ENCODE data around the gene DPH2.

The DPH2 gene

DNA sequence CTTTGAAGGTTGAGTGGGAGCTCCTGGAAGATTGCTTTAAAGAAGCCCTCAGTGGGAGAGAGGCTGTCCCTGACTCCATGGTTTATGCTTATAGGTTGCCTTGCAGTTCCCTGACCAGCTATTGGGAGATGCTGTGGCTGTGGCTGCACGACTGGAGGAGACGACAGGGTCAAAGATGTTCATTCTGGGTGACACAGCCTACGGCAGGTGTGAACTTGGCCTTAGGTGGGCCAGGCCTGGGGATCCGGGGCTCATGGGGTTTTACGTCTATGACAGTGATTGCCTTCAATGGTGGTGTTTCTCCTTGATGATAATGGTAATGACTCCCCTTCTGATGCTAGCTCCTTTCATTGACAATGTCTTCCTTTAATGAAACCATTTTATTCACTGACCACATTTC lies 692 bp downstream of the DPH2 start:
- DNase-seq: no peak

DNA sequence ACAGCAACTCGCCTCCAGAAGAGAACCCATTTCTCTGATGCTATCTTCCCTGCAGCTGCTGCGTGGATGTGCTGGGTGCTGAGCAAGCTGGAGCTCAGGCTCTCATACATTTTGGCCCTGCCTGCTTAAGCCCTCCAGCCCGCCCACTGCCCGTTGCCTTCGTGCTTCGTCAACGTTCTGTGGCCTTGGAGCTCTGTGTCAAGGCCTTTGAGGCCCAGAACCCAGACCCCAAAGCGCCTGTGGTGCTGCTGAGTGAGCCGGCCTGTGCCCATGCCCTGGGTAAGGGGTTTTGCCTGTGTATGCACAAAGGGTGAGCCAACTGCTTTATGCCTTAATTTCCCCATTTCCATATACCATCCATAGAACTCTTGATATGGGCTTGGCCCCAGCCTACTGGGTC lies 1.1 kb downstream of the DPH2 start:
- no peak for DNase-seq

DNA sequence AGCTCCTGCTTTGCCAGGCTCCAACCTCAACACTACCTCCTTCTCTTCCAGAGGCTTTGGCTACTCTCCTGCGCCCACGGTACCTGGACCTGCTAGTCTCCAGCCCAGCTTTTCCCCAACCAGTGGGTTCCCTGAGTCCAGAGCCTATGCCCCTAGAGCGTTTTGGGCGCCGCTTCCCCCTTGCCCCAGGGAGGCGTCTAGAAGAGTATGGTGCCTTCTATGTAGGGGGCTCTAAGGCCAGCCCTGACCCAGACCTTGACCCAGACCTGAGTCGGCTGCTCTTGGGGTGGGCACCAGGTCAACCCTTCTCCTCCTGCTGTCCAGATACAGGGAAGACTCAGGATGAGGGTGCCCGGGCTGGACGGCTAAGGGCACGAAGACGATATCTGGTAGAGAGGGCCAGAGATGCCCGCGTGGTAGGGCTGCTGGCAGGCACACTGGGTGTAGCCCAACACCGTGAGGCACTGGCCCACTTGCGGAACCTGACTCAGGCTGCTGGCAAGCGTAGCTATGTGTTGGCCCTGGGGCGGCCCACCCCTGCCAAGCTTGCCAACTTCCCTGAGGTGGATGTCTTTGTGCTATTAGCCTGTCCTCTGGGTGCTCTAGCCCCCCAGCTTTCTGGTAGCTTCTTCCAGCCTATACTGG lies 1.6 kb downstream of the DPH2 start:
- DNase-seq: no peak

DNA sequence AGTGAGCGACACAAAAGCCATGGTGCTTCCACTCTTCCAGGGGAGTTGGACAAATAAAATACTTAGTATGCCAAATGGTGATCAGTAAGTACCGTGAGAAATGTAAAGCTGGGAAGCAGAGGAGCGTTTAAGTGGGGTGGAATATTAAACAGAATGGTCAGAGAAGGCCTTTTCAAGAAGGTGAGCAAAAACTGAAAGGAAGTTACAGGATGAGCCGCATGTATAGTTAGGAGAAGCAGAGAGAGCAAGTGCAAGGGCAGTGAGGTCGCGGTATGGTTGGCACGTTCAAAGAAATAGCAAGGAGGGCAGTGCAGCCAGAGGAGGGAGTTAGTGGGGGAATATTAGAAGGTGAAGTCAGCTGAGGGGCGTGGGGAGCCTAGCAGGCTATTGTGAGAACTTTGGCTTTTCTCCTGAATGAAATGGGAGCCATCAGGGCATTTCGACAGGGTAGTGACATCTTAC lies 4.2 kb downstream of the DPH2 start:
- peak; percentile 18 for DNase-seq

DNA sequence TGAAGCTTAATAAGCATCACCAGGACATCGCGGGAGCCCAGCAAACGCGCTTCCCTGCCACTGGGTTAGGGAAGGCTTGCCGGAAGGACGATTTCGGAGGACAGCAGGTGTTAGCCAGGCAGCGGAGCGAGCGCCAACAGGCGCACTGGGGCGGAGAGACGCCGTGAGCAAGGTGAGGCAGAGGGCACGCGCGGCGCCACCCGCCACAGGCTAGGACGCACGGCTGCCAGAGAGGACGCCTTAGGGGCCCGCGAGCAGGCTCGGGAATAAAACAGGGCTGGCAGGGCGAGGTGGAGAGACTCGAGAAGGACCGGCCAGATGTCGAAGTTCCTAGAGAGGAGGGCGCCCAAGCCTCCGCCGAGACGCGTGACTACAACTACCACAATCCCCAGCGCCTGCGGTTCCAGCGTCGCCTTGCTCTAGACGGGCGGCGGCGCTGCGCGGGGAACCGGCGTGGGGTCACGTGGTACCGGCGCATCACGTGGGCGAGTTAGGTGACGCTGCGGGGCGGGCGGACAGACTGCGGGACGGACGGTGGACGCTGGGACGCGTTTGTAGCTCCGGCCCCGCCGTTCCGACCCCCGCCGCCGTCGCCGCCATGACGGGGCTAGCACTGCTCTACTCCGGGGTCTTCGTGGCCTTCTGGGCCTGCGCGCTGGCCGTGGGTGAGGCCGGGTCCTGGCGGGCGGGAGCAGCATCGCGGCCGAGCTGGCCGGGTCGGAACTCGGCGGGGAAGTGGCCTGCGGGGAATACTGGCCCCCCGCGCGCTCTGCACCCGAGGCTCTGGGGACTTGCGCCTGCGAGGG lies 4.8 kb downstream of the DPH2 start, which contains the start of gene ATP6V0B:
Gene ATP6V0B, plus strand, starts transcription at position 518 of the 806 bp plus-strand sequence. Its CDS starts 81 bp downstream, at position 599.
- DNase-seq: peak; percentile 95

DNA sequence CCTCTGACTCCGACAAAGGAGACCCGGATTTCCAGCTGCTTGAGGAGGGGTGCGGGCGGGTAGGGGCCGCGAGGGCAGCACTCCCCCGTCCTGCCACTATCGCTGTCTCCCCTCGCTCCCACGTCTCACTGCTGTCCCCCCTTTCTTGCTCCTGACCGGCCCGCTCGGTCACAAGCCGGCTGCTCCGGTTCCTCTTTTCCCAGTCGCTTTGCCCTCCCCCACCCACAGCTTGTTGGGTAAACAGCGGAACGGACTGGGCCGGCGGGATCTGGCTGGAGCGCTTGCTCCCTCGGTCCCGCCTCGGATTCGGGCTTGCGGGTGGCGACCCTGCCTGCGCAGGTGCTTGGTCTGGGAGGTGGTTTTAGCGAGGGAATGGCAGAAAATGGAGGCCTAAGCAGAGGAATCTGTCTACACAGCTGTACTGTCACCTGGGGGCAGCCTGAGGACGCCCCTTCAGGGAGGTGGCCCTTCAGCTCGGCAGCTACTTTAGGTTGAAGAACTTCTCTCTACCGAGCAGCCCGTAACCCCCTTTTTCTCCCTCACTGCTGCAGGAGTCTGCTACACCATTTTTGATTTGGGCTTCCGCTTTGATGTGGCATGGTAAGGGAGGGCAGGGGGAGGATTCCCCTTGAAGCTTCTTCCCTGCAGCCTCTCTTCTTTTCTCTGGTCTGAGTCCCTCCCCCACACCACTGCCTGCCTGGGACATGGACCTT lies 5.6 kb downstream of the DPH2 start:
- DNase-seq: no peak

DNA sequence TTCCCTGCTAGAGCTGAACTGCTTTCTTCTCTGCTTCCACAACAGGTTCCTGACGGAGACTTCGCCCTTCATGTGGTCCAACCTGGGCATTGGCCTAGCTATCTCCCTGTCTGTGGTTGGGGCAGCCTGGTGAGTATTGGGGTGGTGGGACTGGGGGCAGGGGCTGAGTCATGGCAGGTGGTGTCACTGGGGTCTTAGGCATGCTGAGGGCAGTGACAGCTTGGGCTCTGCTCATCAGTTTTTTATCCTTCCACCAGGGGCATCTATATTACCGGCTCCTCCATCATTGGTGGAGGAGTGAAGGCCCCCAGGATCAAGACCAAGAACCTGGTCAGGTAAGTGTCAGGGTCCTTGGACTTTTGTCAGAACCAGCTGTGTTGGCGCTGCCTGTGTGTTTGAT lies 6.2 kb downstream of the DPH2 start:
- no peak for DNase-seq

DNA sequence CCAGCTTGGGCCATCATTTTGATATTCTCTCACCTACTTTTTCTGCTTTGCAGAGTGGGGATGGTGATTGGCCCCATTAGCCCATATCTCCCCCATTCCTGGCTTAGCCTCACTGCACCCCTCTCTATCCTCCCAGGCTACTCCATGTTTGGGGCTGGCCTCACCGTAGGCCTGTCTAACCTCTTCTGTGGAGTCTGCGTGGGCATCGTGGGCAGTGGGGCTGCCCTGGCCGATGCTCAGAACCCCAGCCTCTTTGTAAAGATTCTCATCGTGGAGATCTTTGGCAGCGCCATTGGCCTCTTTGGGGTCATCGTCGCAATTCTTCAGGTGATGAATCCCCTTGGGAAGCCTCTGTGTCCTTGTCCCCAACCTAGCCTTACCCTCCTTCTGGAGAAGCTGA lies 7.1 kb downstream of the DPH2 start:
- no peak for DNase-seq

DNA sequence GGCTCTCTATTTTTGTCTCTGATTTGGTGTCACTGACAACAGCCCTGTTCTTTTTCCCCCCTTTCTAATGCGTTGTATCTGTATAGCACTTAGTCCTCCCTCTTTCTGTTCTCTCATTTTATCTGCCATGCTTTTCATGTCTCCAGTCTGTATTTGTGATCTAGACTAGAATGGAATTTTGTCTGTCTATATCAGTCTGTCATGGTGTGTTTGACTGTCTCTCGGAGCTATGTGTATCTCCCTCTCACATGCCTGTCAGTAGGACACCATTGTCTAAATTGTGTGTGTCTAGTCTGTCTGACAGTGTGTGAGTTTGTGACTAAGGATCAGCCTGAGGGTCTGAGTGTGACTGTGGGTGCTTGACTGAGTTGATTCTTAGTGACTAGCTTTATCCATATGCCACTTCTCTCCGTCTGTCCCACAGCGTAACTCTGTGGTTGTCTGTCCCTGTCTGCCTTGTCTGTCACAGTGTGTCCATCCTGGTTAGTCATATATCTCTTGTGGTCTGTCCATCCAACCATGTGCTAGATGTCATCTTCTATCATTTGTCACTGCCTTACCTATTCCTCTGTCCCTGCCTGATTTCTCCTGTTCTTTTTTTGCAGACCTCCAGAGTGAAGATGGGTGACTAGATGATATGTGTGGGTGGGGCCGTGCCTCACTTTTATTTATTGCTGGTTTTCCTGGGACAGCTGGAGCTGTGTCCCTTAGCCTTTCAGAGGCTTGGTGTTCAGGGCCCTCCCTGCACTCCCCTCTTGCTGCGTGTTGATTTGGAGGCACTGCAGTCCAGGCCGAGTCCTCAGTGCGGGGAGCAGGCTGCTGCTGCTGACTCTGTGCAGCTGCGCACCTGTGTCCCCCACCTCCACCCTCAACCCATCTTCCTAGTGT lies 7.8 kb downstream of the DPH2 start:
- no peak for DNase-seq

DNA sequence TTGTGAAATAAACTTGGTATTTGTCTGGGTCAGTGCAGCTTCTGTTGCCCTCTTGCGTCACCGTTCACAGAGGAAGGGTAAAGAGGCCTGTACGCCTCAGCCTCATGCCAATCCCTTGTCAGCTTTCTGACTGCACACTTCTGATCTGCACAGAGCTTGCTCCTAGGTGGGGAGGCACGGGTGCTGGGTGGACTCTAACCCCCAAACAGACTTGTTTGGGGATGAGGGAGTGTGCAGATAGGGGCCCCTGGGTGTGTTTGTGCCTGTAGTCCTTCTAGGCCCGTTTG lies 8.4 kb downstream of the DPH2 start:
- DNase-seq: no peak

DNA sequence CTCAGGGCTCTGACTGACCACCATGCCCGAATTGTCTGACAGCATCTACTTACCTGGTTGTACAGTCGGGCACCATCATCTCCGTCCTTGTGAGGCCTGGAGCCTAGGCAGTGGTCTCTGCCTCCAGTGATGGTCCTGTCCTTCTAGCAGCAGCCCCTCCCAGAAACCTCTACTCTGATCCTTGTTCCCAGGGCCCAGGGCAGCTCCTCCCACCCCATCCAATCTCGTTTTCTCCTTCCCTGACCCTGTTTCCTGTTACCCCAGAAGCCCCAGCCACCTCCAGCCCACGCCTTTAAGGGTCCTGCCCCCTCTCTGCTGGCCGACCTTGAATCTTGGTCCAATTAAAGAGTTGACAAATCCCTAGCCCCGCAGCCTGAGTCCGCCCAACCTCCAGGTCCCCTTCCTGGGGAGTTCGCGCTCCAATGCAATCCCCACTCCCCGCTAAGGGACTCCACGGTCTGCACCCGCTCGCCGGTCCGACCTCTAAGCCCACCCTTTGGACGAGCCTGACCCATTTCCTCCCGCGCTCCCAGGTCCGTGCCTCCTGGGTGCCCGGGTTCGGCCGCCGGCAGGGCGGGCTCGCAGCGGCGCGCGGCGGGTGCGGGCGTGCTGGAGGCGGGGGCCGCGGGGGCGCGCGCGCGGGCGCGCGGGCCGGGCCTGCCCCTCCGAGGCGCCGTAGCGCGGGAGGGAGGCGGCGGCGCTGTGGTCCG lies 8.9 kb downstream of the DPH2 start, which contains the start of gene B4GALT2:
Gene B4GALT2, plus strand, starts transcription at position 660 of the 710 bp plus-strand sequence. CDS start 1,951 bp downstream, outside the sequence.
- DNase-seq: peak; percentile 36

DNA sequence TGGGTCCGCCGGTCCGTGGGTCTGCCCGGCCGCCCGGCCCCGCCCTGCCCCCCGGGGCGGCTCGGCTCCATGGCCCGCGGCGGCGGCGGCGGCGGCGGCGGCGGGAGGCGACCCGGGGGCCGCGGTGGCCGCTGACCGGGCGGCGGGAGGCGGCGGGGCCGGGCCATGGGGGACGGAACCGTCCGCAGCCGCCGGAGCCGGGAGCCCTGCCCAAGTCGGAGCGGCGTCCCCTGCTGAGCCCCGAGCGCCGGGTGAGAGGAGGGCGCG lies 9.4 kb downstream of the DPH2 start:
- DNase-seq: no peak

DNA sequence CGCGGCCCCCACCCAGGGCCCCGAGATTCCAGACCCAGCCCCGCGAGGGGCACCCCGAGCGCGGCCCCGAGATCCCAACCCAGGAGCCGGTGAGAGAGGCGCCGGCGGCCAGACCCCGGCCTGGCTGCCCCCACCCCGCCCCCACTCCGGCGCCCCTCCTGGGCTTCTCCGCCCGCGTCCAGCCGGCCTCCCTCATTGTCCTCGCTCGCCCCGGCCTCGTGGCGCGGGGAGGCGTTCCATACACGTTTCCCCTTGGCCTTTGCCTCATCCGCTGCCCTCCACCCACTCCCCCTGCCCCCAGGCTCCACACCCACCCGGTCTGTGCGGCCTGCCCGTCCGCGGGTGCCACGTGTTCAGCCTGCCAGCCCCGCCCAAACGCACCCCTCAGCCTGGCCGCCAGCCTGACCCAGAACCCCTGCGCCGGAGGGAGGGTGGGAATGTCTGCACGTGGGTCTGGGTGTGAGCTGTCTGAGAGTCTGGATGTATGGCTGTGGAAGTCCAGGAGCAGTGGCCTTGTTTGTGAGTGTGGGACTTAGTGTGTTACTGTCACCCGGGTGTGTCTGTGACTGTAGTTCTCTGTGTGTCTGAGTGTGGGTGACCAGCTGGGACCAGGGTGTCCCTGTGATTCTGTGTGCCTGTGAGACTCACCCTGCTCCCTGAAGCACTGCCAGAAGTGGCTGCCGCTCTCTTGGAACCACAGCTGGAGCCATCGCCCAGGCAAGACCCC lies 9.9 kb downstream of the DPH2 start:
- peak; percentile 64 for DNase-seq

DNA sequence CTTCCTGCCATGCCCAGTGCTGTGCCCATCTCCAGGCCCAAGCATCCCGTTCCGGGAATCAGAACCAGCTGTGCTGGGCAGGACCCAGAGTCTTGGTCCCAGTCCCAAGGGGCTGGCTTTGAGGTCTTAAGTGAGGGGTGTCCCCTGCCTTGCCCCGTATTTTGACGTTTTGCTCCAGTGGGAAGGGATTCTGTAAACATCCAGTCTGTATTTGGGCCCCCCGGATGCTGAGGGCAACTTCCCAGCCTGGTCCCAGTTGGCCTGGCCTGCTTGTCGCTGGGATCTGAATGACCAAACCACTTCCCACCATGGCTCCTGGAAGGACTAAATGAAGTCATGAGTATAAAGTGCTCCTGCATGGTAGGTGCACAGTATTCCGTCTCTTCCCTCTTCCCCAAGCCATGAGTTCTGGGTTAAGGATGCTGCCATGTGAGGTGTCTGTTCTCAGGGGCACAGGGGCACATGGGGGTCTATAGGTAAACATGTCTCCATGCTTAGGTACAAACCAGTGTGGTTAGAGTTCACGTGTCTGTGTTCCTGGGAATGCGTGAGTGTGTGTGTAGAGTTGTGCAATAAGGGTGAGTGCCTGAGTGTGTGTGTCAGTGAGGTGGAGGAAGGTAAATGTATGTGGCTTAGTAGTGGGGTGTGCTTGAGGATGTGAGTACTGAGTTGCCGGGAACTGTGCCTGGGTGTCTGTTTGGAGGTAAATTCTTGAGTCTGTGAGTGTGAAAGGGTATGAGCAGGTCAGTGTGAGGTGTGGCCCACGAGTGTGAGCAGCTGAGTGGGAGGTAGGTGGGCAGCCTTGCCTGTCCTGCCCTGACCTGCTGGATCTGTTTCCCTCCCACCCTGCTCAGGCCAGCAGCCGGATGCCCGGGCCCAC lies 10.7 kb downstream of the DPH2 start:
- peak; percentile 13 for DNase-seq

DNA sequence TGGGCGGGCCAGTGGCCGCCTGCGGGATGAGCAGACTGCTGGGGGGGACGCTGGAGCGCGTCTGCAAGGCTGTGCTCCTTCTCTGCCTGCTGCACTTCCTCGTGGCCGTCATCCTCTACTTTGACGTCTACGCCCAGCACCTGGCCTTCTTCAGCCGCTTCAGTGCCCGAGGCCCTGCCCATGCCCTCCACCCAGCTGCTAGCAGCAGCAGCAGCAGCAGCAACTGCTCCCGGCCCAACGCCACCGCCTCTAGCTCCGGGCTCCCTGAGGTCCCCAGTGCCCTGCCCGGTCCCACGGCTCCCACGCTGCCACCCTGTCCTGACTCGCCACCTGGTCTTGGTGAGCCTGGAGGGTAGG lies 11.3 kb downstream of the DPH2 start:
- no peak for DNase-seq

DNA sequence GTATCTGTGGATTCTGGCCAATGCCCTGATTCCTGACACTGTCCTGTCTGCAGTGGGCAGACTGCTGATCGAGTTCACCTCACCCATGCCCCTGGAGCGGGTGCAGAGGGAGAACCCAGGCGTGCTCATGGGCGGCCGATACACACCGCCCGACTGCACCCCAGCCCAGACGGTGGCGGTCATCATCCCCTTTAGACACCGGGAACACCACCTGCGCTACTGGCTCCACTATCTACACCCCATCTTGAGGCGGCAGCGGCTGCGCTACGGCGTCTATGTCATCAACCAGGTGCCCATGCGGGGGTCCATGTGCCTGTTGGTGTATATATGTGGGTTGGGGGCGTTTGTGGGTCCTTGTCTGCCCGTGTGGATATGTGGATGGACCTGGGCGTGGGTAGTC lies 11.8 kb downstream of the DPH2 start:
- no peak for DNase-seq

DNA sequence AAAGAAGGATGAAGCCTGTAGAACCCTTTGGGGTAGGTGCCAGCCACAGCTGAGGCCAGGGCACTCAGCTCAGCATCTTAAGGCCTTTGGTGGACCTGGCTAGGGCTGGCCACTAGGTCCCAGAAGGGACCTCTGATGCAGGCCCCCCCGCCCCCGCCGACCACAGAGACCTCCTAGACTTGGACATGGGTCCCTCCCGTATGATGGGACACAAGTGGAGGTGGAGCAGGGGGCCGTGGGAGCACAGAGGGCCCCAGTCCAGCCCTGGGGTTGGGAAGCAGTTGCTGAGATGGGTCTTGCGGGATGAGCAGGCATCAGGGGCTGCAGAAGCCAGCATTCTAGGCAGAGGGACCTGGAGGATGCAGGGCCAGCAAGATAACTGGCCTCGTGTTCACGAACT lies 12.4 kb downstream of the DPH2 start:
- DNase-seq: no peak

DNA sequence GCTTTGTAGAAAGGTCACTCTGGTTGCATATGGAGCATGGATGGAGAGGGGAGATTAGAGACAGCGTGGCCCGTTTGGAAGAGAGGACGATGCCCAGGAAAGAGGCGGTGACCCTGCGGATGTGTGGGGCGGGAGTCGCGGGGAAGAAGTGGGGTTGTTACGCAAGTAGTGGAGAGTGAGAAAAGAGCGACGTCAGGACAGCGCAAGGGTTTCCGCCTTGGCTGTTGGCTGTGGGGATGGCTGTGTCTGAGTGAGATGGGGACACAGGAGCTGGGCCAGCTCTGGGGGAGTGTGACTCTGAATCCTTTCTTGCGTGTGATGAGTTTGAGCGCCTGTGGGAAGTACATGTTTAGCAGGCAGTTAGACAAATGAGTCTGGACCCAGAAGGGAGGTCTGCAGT lies 13.0 kb downstream of the DPH2 start:
- no peak for DNase-seq

DNA sequence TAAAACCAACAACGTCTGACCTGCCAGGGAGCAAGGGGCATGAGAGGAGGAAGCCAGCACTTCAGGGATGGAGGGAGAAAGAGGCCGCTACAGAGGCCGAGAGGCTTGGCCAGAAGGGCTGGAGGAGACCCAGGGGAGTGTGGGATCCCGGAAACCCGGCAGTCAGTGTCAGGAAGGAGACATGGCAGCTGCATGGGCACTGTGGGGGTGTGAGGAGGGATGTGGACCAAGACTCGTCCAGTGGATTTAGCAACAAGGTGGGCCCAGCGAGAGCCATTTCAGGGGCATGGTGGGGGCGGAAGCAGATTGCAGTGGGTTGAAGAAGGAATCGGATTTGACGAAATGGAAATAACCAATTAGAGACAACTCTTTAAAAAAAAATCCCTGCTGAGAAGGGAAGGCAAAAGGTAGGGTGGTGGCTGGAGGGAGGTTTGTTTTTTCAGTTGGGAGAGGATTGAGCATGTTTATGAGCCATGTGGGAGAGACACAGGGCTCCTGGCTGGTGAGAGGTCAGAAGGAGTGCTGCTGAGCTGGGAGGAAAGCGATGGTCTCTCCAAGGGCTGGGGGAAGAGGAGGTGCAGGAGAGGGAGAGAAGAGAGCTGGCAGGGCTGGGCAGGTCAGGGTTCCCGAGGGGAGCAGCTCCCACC lies 13.6 kb downstream of the DPH2 start:
- no peak for DNase-seq

DNA sequence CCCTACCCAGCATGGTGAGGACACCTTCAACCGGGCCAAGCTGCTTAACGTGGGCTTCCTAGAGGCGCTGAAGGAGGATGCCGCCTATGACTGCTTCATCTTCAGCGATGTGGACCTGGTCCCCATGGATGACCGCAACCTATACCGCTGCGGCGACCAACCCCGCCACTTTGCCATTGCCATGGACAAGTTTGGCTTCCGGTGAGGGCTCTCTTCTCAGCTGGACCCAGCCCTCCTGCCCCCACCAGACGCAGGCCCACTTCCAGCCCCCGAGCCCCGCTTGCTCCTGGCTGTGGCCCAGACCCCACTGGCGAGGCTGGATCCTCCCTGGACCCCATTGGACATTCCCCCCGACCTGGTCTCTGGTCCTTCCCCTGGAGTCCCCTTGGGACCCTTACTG lies 15.0 kb downstream of the DPH2 start:
- no peak for DNase-seq

All from NCI-H226 (cell line).